Thoracic aorta (tissue), 2 donors: ENCODE results near the gene EXOC3L4. TPM values are rescaled to one million over a fixed set of nuclear protein-coding genes. Genes with fewer than 3 reads are reported as not detected.

Experiments used
- ATAC-seq: fragments of 150-250 bp; one replicate; pipeline ENCODE4 v1.8.0; 2017; ENCODE audit warnings: low read depth; ENCODE audit not compliant: insufficient number of reproducible peaks, low FRiP score
- DNase-seq: peaks from one replicate; pipeline ENCODE4 v3.0.0-alpha.2; 2020; ENCODE audit warnings: low spot score
- H3K27ac ChIP-seq, 2 donors: fragments of 200-600 bp; sonication (generic); 1 replicate in 1 of 2; 2 replicates in 1 of 2; pipeline ENCODE4 v1.5.1; 2016; ENCODE audit warnings: mild to moderate bottlenecking in 2 of 2, moderate library complexity in 2 of 2
- H3K27me3 ChIP-seq: fragments of 200-600 bp; sonication (generic); replicated peaks from 2 replicates; pipeline ENCODE4 v1.6.0; 2016; ENCODE audit warnings: mild to moderate bottlenecking; ENCODE audit not compliant: insufficient read depth
- H3K36me3 ChIP-seq: fragments of 200-600 bp; sonication (generic); one replicate; pipeline ENCODE4 v1.5.1; 2016
- H3K4me1 ChIP-seq, 2 donors: fragments of 200-600 bp; sonication (generic); 1 replicate in 1 of 2; 2 replicates in 1 of 2; pipeline versions ENCODE4 v1.5.1 to v1.6.0; 2016; ENCODE audit warnings: low read depth in 2 of 2, mild to moderate bottlenecking in 1 of 2; ENCODE audit not compliant: control insufficient read depth in 1 of 2
- H3K4me3 ChIP-seq: fragments of 200-600 bp; sonication (generic); 2 replicates; pipeline ENCODE4 v1.5.1; 2016; ENCODE audit warnings: mild to moderate bottlenecking
- H3K9me3 ChIP-seq: fragments of 200-600 bp; sonication (generic); 2 replicates; pipeline ENCODE4 v1.5.1; 2016
- total RNA-seq, 2 donors: library from RNA; depleted of rRNA; stranded (reverse); fragments of >200 nt; gene quantifications; one replicate each; pipeline versions ENCODE4 v1.1.0 to v1.2.3, GENCODE V29; 2016
- TF ChIP-seq, protein P1 (sequence below): fragments of 200-600 bp; sonication (generic); IDR thresholded peaks from one replicate; pipeline ENCODE4 v1.5.1; 2019; ENCODE audit warnings: antibody characterized with exemption

EXOC3L4 gene
- total RNA-seq, 2 donors from 2014 or later: not detected

DNA sequence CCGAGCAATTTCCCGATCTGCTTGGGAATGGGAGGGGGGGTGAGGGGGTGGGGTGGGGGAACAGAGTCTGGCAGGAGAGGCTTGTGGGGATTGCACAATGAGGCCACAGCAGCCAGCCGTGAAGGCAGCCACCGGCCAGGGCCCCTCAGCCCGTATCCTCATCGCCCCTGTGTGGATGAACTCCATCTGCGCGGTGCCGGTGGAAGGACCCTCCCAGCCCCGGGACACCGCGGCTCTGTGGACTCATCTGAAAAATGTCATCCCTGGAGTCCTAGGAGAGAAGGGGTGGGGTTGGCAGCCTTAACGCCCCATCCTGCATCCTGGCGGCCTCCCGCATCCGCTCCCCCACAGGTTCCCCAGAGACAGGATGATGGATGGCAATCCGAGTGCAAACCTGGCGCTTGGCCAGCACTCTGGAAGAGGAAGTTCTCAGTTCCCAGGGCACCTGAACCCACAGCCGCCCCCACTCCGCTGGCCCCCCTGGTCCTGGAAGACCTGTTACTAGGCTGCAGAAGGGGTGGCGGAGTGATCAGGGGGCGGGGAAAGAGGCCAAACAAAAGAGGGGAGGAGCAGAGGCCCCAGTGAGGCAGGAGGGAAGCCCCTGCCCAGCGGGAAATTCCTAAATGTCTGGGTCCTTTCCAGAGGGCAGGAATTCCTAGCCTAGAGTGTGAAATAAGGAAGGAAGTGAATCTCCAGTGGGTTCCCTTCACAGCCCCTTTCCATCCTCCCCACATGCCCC, 27.5 kb downstream of the EXOC3L4 start:
- Histone ChIP-seq H3K36me3 (no peaks in the 10 kb centered on the region), H3K9me3 (no peaks in the 10 kb centered on the region), H3K27ac (peak overlapping the region; percentile 50 to 71), H3K27me3 (no peaks in the 10 kb centered on the region), H3K4me1 (peaks cover 12 to 54% of the 10 kb centered on the region in 2 donors), H3K4me3 (peak overlapping the region; percentile 83)
- DNase-seq: no peak
- TF ChIP-seq, protein P1, sequence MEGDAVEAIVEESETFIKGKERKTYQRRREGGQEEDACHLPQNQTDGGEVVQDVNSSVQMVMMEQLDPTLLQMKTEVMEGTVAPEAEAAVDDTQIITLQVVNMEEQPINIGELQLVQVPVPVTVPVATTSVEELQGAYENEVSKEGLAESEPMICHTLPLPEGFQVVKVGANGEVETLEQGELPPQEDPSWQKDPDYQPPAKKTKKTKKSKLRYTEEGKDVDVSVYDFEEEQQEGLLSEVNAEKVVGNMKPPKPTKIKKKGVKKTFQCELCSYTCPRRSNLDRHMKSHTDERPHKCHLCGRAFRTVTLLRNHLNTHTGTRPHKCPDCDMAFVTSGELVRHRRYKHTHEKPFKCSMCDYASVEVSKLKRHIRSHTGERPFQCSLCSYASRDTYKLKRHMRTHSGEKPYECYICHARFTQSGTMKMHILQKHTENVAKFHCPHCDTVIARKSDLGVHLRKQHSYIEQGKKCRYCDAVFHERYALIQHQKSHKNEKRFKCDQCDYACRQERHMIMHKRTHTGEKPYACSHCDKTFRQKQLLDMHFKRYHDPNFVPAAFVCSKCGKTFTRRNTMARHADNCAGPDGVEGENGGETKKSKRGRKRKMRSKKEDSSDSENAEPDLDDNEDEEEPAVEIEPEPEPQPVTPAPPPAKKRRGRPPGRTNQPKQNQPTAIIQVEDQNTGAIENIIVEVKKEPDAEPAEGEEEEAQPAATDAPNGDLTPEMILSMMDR: no peak
- no peak for ATAC-seq

DNA sequence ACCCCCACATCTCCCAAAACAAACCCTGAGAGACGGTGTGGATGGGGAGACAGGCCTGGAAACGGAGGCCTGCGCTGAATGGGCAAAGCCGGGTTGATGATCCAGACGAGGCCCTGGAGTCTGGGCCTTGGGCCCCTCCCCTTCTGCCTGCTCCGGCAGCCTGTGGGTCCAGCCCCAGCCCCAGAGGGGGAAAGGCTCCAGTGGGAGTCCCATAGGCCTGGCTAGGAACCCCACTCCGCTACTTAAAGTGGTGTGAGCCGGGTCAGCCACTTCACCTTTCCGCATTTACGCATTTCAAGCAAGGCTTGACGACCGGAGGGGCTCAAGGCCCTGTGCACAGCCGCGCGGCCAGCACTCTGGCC, 28.0 kb downstream of the EXOC3L4 start:
- Histone ChIP-seq H3K27ac (peak overlapping the region; percentile 50 to 71), H3K4me1 (peaks cover 12 to 57% of the 10 kb centered on the region in 2 donors)

DNA sequence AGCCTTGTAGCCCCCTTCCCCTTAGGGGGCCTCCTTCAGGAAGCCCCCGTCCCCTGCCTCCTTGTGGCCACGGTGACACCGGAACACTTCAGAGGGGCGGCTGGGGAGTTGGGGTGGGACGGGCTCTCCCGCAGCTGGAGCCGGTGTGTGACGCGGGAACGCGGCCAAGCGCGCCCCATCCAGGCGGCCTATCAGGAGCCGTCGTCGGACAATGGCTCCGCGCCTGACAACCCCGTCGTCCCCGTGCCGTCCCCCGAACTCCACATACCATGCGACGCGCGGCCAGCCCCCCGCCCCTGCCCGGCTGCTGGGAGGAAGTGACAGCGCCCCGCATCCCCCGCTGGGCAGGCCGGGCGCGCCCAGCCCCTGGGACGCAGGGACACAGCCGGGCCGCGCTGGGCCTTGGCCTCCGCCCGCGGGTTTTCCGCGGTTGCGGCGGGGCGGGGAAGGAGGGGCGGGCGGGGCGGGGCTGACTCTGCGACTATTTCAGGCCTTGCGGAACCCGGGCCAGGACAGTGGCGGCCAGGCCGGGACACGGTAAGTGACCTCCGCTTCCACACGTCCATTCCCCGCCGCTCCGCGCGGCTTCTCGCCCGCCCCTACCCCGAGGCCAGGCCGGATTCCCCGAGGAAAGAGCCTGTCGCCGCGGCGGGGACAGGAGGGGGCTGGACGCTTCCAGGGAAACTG, 28.6 kb downstream of the EXOC3L4 start, which contains the start of gene TNFAIP2:
Gene TNFAIP2, plus strand, starts transcription at position 515 of the 687 bp plus-strand sequence. CDS start 2,997 bp downstream, outside the sequence.
- H3K27ac ChIP-seq: peak within 1 kb of the TSS; percentile 50 to 71
- H3K4me1 ChIP-seq: peaks cover 12 to 60% of the 10 kb centered on the region in 2 donors
- no peak for DNase-seq
- TF ChIP-seq, protein P1: no peak
- no peaks in the 10 kb centered on the region for H3K36me3 ChIP-seq
- H3K4me3 ChIP-seq: peak within 1 kb of the TSS; percentile 83
- H3K9me3 ChIP-seq: no peaks in the 10 kb centered on the region
- ATAC-seq: no peak
- no peaks in the 10 kb centered on the region for H3K27me3 ChIP-seq

More for the DNA sequence above, 28.0 kb downstream of the EXOC3L4 start:
- ATAC-seq (no peak), DNase-seq (no peak)
- TF ChIP-seq, protein P1: no peak
- no peaks in the 10 kb centered on the region for H3K36me3 ChIP-seq
- no peaks in the 10 kb centered on the region for H3K27me3 ChIP-seq
- peak overlapping the region; percentile 83 for H3K4me3 ChIP-seq
- no peaks in the 10 kb centered on the region for H3K9me3 ChIP-seq

GRCh38 chr14:103123634-103124500, 29.3 kb downstream of the EXOC3L4 start:
- Histone ChIP-seq H3K4me3 (peak overlapping the region; percentile 83), H3K36me3 (no peaks in the 10 kb centered on the region), H3K9me3 (no peaks in the 10 kb centered on the region), H3K4me1 (peaks cover 12 to 53% of the 10 kb centered on the region in 2 donors), H3K27me3 (no peaks in the 10 kb centered on the region), H3K27ac (peak overlapping the region in 1 of 2 donors; percentile 71)
- no peak for DNase-seq
- TF ChIP-seq, protein P1: no peak
- no peak for ATAC-seq
